Brain microvascular endothelial cell (primary cell): ENCODE results near the gene SNRPD2.

Source experiments
- DNase-seq: peaks from one replicate; pipeline ENCODE4 v3.0.0-alpha.2; 2020
- H3K27ac ChIP-seq: fragments of 250-450 bp; sonication (Bioruptor Pico); 2 replicates; pipeline ENCODE4 v1.5.1; 2020; ENCODE audit warnings: mild to moderate bottlenecking, moderate library complexity
- H3K27me3 ChIP-seq: fragments of 250-450 bp; sonication (Bioruptor Pico); replicated peaks from 2 replicates; pipeline ENCODE4 v1.5.1; 2020; ENCODE audit warnings: mild to moderate bottlenecking
- H3K36me3 ChIP-seq: fragments of 250-450 bp; sonication (Bioruptor Pico); replicated peaks from 2 replicates; pipeline ENCODE4 v1.5.1; 2020; ENCODE audit warnings: mild to moderate bottlenecking
- H3K4me3 ChIP-seq: 2 replicates; pipeline ENCODE4 v1.5.1; 2011; ENCODE audit warnings: low read depth, mild to moderate bottlenecking, control low read depth, low read length, moderate library complexity
- in situ Hi-C: cut with HindIII; loops from 2 replicates; pipeline ENCODE4 v1.10.0; 2017; ENCODE audit warnings: low sequenced_read_pairs, low pct_ligation_motif_present
- TF ChIP-seq, protein P1 (sequence below): IDR thresholded peaks from 2 replicates; pipeline ENCODE4 v1.5.1; 2011; ENCODE audit warnings: low read depth, mild to moderate bottlenecking, moderate library complexity, low read length, control low read depth, inconsistent platforms; ENCODE audit errors: missing control alignments

The SNRPD2 gene

DNA sequence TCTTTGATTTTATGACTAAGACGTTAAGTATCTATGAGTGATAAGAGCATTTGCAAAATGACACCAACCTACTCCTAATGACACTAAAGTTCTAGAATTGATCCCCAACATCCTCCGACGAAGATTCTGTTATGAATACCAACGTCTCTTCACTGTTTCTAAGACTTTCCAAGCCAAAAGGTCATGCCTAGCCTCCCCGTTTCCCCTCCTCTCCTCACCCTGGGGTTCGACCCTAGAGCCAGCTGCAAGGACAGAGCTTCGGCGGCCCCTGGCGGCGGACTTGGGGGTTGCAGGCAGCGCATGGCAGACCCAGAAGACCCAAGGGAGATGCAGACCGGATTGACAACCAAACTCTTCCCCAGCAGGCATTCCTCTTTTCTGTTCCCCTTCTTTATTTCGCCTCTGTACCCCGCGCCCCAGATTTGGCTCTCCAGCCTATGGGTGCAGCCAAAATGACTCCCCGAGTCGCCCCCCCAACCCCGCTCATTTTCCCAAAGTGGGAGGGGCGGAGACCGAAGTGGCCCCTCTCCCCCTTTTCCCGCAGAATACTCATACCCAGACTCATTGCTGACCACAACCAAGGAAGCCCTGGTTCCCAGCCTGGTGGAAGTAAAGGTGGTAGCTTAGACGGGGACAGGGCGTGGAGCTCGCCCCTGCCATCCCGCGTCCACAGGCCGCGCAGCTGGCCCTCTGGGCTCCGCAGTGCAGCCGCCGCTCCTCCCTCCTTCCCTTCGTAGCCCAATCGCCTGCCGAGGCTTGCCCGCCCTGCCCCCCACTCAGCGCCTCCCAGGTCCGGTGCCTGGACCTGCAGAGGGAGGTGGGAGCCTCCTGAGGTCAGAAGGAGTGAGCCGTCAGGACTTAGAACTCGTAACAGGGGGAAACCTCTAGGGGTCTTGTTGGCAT lies 48.5 kb downstream of the SNRPD2 start:
- in situ Hi-C loops, result no loop called here
- TF ChIP-seq, protein P1, sequence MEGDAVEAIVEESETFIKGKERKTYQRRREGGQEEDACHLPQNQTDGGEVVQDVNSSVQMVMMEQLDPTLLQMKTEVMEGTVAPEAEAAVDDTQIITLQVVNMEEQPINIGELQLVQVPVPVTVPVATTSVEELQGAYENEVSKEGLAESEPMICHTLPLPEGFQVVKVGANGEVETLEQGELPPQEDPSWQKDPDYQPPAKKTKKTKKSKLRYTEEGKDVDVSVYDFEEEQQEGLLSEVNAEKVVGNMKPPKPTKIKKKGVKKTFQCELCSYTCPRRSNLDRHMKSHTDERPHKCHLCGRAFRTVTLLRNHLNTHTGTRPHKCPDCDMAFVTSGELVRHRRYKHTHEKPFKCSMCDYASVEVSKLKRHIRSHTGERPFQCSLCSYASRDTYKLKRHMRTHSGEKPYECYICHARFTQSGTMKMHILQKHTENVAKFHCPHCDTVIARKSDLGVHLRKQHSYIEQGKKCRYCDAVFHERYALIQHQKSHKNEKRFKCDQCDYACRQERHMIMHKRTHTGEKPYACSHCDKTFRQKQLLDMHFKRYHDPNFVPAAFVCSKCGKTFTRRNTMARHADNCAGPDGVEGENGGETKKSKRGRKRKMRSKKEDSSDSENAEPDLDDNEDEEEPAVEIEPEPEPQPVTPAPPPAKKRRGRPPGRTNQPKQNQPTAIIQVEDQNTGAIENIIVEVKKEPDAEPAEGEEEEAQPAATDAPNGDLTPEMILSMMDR, result peak; percentile 99
- Histone ChIP-seq H3K27ac (no peak overlapping the region), H3K27me3 (no peaks in the 10 kb centered on the region), H3K4me3 (peak overlapping the region; percentile 27), H3K36me3 (no peaks in the 10 kb centered on the region)
- peak; percentile 76 for DNase-seq

DNA sequence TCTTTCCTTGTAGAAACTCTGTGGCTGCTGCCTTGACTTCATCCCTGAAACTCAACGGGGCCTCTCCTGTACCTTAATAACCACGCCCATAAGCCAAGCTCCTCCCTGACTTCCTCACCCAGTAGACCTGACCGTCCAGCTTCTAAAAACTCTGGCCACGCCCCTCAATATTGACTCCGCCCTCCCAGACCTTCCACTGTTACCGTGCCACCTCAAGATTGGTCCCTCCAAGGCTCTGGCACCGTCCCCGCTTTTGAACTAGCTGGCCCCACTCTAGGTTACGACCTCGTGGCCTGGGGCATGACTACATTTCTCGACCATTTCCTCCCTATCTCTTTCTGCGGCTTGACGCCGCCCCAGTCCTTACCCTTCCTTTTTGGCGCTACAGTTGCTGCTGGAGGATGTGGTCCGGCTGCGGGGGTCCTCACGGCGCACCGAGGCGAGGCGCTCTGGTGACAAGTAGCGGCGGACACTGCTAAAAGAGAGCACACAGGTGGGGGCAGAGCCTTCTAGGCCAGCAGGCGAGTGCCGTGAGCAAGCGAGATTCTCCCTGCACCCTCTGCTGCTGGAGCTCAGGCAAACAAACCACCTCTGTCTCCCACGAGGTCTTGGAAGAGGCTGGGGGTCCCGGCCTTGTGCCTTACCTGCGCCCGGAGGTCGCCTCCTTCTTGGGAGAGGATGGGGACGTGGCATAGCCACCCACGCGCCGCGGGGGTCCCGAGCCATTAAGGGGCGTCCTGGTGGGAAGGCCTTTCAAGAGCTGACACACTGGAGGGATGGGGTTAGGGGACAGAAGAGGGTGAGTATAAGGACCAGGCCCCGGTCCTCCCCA lies 50.3 kb downstream of the SNRPD2 start:
- DNase-seq, result peak; percentile 76
- Histone ChIP-seq H3K27me3 (no peaks in the 10 kb centered on the region), H3K36me3 (no peaks in the 10 kb centered on the region), H3K4me3 (peak overlapping the region; percentile 48), H3K27ac (peak overlapping the region; percentile 72)
- in situ Hi-C loops, result no loop called here
- TF ChIP-seq, protein P1, result no peak

DNA sequence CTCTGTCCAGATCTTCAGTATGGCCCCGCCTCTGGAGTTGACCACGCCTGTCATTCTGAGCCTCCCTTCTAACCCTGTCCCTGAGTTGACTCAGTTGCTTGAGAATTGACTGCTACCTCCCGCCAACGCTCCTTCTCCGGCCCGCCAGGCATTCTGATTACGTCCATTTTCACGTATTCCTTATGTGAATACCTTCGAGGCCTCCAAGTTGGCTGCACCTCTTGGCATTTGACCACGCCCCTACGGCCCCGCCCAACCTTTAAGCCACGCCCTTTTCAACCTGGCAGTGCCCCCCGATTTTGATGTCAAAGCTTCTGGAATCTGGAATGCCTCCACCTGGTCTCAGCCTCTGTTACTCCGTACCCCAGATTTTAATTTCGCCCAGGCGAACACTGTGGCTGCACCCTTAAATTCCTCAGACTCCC lies 50.9 kb downstream of the SNRPD2 start:
- no peak overlapping the region for H3K27ac ChIP-seq
- in situ Hi-C loops, result no loop called here

DNA sequence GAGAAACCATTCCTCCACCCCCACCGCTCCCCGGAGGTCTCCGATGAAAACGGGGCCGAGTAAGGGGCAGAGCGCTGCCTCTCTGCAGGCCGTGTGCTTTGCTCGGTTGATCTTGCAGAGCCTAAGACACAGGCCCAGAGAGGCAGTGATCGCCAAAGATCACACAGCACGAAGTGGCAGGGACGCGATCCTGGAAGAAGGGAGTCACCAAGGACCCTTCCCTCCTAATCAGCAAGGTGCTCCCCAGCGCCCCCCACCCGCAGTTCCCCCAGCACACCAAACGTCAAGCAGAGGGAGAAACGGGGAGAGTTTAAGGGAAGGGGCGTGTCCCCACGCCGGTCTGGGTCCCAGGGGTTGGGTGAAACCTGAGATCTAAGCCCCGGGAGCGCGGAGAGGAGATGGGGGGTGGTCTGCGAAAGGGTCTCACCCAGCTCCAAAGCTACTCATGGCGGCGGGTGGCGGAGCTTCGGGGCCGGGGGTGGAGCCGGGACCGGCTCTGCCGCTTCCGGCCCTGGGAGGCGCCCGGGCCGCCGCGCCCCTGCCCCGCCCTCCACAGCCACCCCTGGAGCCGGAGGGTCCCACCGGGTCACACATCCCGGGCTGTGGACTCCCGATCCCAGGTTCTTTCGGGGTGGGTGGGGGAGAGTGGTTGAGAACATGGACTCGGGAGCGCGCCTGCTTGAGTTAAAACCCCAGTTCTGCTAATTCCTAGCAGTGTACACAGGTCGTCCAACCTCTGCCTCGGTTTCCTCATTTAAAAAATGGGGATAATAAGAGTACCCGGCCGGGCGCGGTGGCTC lies 52.6 kb downstream of the SNRPD2 start, which contains the start of gene EML2:
Gene EML2, minus strand, starts transcription at position 468 of the 800 bp plus-strand sequence. Its CDS starts 21 bp downstream, at position 447.
- TF ChIP-seq, protein P1, result peak; percentile 47
- Histone ChIP-seq H3K27me3 (no peaks in the 10 kb centered on the region), H3K27ac (no peak within 1 kb of the TSS), H3K4me3 (peak within 1 kb of the TSS; percentile 75), H3K36me3 (no peaks in the 10 kb centered on the region)
- no peak for DNase-seq
- in situ Hi-C loops, result no loop called here

More for the DNA sequence above, 50.9 kb downstream of the SNRPD2 start:
- Histone ChIP-seq H3K36me3 (no peaks in the 10 kb centered on the region), H3K27me3 (no peaks in the 10 kb centered on the region), H3K4me3 (peak overlapping the region; percentile 48)
- no peak for DNase-seq
- TF ChIP-seq, protein P1, result no peak

DNA sequence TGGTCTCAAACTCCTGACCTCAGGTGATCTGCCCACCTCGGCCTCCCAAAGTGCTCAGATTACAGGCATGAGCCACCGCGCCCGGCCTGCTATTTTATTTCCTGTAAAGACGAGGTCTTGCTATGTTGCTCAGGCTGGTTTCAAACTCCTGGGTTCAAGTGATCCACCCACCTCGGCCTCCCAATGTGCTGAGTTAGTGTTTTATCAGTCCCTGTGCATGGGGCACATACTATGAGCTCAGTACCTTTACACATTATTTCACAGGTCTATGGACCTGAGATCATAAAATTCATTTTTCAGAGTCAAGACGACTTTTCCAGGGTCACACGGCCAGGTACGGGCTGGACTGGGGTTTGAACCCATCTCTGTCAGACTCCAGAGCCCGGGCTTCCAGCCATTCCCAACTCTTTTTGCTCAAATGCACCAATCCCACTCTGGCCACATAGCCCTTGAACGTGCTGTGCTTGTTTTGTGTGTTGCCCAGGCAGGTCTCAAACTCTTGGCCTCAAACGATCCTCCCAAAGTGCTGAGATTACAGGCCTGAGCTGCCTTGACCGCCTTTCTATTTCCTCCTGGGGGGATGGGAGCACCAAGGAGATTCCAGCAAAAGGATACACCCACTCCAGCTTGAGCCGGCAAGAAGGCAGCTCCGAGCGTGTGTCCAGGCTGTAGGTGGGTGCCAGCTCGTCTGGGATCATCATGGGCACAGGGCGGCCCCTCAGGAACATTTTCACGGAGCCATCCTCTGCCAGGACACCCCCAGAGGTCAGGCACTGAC lies 53.7 kb downstream of the SNRPD2 start:
- Histone ChIP-seq H3K4me3 (peak overlapping the region; percentile 75), H3K27ac (no peak overlapping the region), H3K36me3 (no peaks in the 10 kb centered on the region), H3K27me3 (no peaks in the 10 kb centered on the region)
- DNase-seq, result peak; percentile 37
- TF ChIP-seq, protein P1, result no peak
- in situ Hi-C loops, result no loop called here
